H9 (cell line): Measurements from ENCODE around the gene RHOU. TPM values are rescaled to one million over a fixed set of nuclear protein-coding genes. Genes with fewer than 3 reads are reported as not detected.

Source experiments
- DNase-seq: peaks from one replicate; pipeline ENCODE4 v3.0.0-alpha.2; 2017
- H2AFZ ChIP-seq: one replicate; pipeline ENCODE4 v1.6.1; 2013; ENCODE audit warnings: mild to moderate bottlenecking, low read length, control low read depth, moderate library complexity
- H2AK5ac ChIP-seq: 2 replicates; pipeline ENCODE4 v1.6.1; 2013; ENCODE audit warnings: low read length, control low read depth, mixed read lengths; ENCODE audit not compliant: insufficient read length
- H2BK120ac ChIP-seq: one replicate; pipeline ENCODE4 v1.6.1; 2013; ENCODE audit warnings: low read depth, mild to moderate bottlenecking, low read length, control low read depth, inconsistent platforms; ENCODE audit not compliant: poor library complexity, severe bottlenecking
- H2BK12ac ChIP-seq: 2 replicates; pipeline ENCODE4 v1.6.1; 2013; ENCODE audit warnings: low read length, control low read depth, mixed read lengths, low read depth; ENCODE audit not compliant: insufficient read length
- H2BK15ac ChIP-seq: 2 replicates; pipeline ENCODE4 v1.6.1; 2013; ENCODE audit warnings: low read depth, low read length, control low read depth
- H2BK20ac ChIP-seq: one replicate; pipeline ENCODE4 v1.6.1; 2013; ENCODE audit warnings: low read depth, mild to moderate bottlenecking, low read length, control low read depth, inconsistent platforms; ENCODE audit not compliant: poor library complexity, severe bottlenecking
- H2BK5ac ChIP-seq: 2 replicates; pipeline ENCODE4 v1.6.1; 2013; ENCODE audit warnings: low read length, control low read depth, mixed read lengths; ENCODE audit not compliant: insufficient read length
- H3K14ac ChIP-seq: 2 replicates; pipeline ENCODE4 v1.6.1; 2013; ENCODE audit warnings: low read length, control low read depth; ENCODE audit not compliant: insufficient read depth
- H3K18ac ChIP-seq: 2 replicates; pipeline ENCODE4 v1.6.1; 2013; ENCODE audit warnings: low read depth, mild to moderate bottlenecking, mixed read lengths, low read length, control low read depth; ENCODE audit not compliant: insufficient read length
- H3K23ac ChIP-seq: 2 replicates; pipeline ENCODE4 v1.6.1; 2013; ENCODE audit warnings: low read length, control low read depth, mixed read lengths, low read depth; ENCODE audit not compliant: insufficient read length
- H3K23me2 ChIP-seq: 2 replicates; pipeline ENCODE4 v1.6.1; 2013; ENCODE audit warnings: low read depth, mild to moderate bottlenecking, mixed read lengths, low read length, control low read depth; ENCODE audit not compliant: insufficient read length, poor library complexity, severe bottlenecking
- H3K27ac ChIP-seq: 2 replicates; pipeline ENCODE4 v1.5.1; 2013; ENCODE audit warnings: low read length, control low read depth, mixed read lengths, low read depth; ENCODE audit not compliant: insufficient read length
- H3K27me3 ChIP-seq: 2 replicates; pipeline ENCODE4 v1.6.1; 2013; ENCODE audit warnings: low read length, control low read depth, inconsistent platforms; ENCODE audit not compliant: insufficient read depth
- H3K4ac ChIP-seq: 2 replicates; pipeline ENCODE4 v1.6.1; 2013; ENCODE audit warnings: low read depth, mild to moderate bottlenecking, control low read depth, inconsistent platforms, low read length, moderate library complexity
- H3K4me1 ChIP-seq: 2 replicates; pipeline ENCODE4 v1.6.1; 2013; ENCODE audit warnings: low read length, control low read depth, inconsistent platforms; ENCODE audit not compliant: insufficient read depth
- H3K4me2 ChIP-seq: 2 replicates; pipeline ENCODE4 v1.6.1; 2013; ENCODE audit warnings: low read length, control low read depth, mixed read lengths; ENCODE audit not compliant: insufficient read length, insufficient read depth
- H3K56ac ChIP-seq: 2 replicates; pipeline ENCODE4 v1.6.1; 2013; ENCODE audit warnings: low read depth, mild to moderate bottlenecking, mixed read lengths, low read length, control low read depth; ENCODE audit not compliant: insufficient read length
- H3K79me1 ChIP-seq: 2 replicates; pipeline ENCODE4 v1.6.1; 2013; ENCODE audit warnings: low read depth, mild to moderate bottlenecking, moderate library complexity, low read length, control low read depth, inconsistent platforms; ENCODE audit not compliant: insufficient read depth, poor library complexity, severe bottlenecking
- H3K79me2 ChIP-seq: 2 replicates; pipeline ENCODE4 v1.6.1; 2013; ENCODE audit warnings: low read length, control low read depth, inconsistent platforms; ENCODE audit not compliant: insufficient read depth
- H3K9ac ChIP-seq: 2 replicates; pipeline ENCODE4 v1.6.1; 2013; ENCODE audit warnings: low read length, control low read depth, mixed read lengths; ENCODE audit not compliant: insufficient read length; ENCODE audit errors: extremely low read depth
- H3K9me3 ChIP-seq: one replicate; pipeline ENCODE4 v1.6.1; 2013; ENCODE audit warnings: low read depth, low read length, inconsistent platforms; ENCODE audit not compliant: control insufficient read depth
- H3T11ph ChIP-seq: one replicate; pipeline ENCODE4 v1.6.1; 2013; ENCODE audit warnings: mild to moderate bottlenecking, low read length, control low read depth, inconsistent platforms
- H4K20me1 ChIP-seq: one replicate; pipeline ENCODE4 v1.6.1; 2013; ENCODE audit not compliant: control insufficient read depth, insufficient read length, insufficient read depth
- H4K5ac ChIP-seq: 2 replicates; pipeline ENCODE4 v1.6.1; 2013; ENCODE audit warnings: low read depth, mild to moderate bottlenecking, mixed read lengths, low read length, control low read depth; ENCODE audit not compliant: insufficient read length
- H4K8ac ChIP-seq: replicated peaks from 2 replicates; pipeline ENCODE4 v1.6.1; 2013; ENCODE audit warnings: low read length, control low read depth, mixed read lengths, low read depth; ENCODE audit not compliant: insufficient read length
- H4K91ac ChIP-seq: 2 replicates; pipeline ENCODE4 v1.6.1; 2013; ENCODE audit warnings: low read depth, mild to moderate bottlenecking, moderate library complexity, mixed read lengths, low read length, control low read depth; ENCODE audit not compliant: insufficient read length
- H3K27ac Mint-ChIP-seq, 3 experiments: 2 replicates in 2 of 3; 3 replicates in 1 of 3; pipeline ENCODE4 v1.8.0; 2020 to 2021; ENCODE audit warnings: mixed read lengths in 3 of 3, mild to moderate bottlenecking in 1 of 3, moderate library complexity in 1 of 3
- H3K27me3 Mint-ChIP-seq: 2 replicates; pipeline ENCODE4 v1.8.0; 2021; ENCODE audit warnings: low read depth, mild to moderate bottlenecking, moderate library complexity, mixed read lengths
- H3K36me3 Mint-ChIP-seq, 3 experiments: 2 replicates in 2 of 3; 3 replicates in 1 of 3; pipeline ENCODE4 v1.8.0; 2020 to 2021; ENCODE audit warnings: low read depth in 3 of 3, mixed read lengths in 3 of 3; ENCODE audit not compliant: insufficient read depth in 1 of 3
- H3K4me1 Mint-ChIP-seq, 2 experiments: 2 replicates each; pipeline ENCODE4 v1.8.0; 2020; ENCODE audit warnings: mixed read lengths in 2 of 2
- H3K4me3 Mint-ChIP-seq, 2 experiments: 2 replicates in 1 of 2; 3 replicates in 1 of 2; pipeline ENCODE4 v1.8.0; 2020 to 2021; ENCODE audit warnings: mild to moderate bottlenecking in 2 of 2, mixed read lengths in 2 of 2, moderate library complexity in 1 of 2
- H3K9me3 Mint-ChIP-seq, 2 experiments: 2 replicates in 1 of 2; 3 replicates in 1 of 2; pipeline ENCODE4 v1.8.0; 2020; ENCODE audit warnings: mild to moderate bottlenecking in 2 of 2, mixed read lengths in 2 of 2, moderate library complexity in 1 of 2
- CTCF ChIP-seq: fragments of 200-600 bp; sonication (generic); conservative IDR thresholded peaks from 3 replicates; pipeline ENCODE4 v1.8.0; 2021; ENCODE audit warnings: antibody characterized with exemption, mild to moderate bottlenecking
- WGBS: extraction: QIAGEN DNeasy Blood & Tissue Kit; methylation state at CpG from one replicate; pipeline ENCODE4 v1.1.7; 2013; ENCODE audit warnings: missing lambda C conversion rate, low lambda C conversion rate, mixed read lengths; ENCODE audit not compliant: insufficient read length; ENCODE audit errors: extremely low coverage; 5-methylcytosine and 5-hydroxymethylcytosine counted together
- total RNA-seq: library from RNA; stranded (reverse); gene quantifications from 2 replicates; pipeline ENCODE4 v1.2.1, GENCODE V29; 2021

Gene RHOU
- total RNA-seq, 1 experiment from 2014 or later: 3.9 TPM

GRCh38 chr1:228768355-228769000 lies 33.2 kb downstream of the RHOU start:
- no peak for TF ChIP-seq CTCF
- Histone ChIP-seq H2BK15ac (no peak overlapping the region), H4K5ac (no peak overlapping the region), H2BK5ac (no peak overlapping the region), H3K27me3 (no peaks in the 10 kb centered on the region), H2BK12ac (no peak overlapping the region), H3K9ac (no peak overlapping the region), H3K4me1 (no peaks in the 10 kb centered on the region), H3K4me2 (no peak overlapping the region), H3K27ac (no peak overlapping the region), H2AFZ (no peak overlapping the region), H4K91ac (no peak overlapping the region), H3T11ph (no peak overlapping the region), H3K4ac (no peak overlapping the region), H3K18ac (no peak overlapping the region), H4K8ac (no peak overlapping the region), H4K20me1 (no peaks in the 10 kb centered on the region), H2BK20ac (no peak overlapping the region), H3K79me2 (no peaks in the 10 kb centered on the region), H3K56ac (no peak overlapping the region), H3K9me3 (no peaks in the 10 kb centered on the region), H3K23me2 (no peaks in the 10 kb centered on the region), H3K79me1 (no peaks in the 10 kb centered on the region), H3K14ac (no peak overlapping the region), H3K23ac (no peak overlapping the region), H2BK120ac (no peak overlapping the region), H2AK5ac (no peak overlapping the region)
- H3K4me1 Mint-ChIP-seq: peaks cover 0 to 3% of the 10 kb centered on the region in 2 experiments; a peak in 1 of 4 replicates
- WGBS: no CpG with 5 or more reads among the region's 12 CpGs
- peaks cover 22% of the 10 kb centered on the region for H3K27me3 Mint-ChIP-seq
- H3K4me3 Mint-ChIP-seq: no peak overlapping the region
- no peaks in the 10 kb centered on the region for H3K36me3 Mint-ChIP-seq
- no peak for DNase-seq
- no peak overlapping the region for H3K27ac Mint-ChIP-seq
- H3K9me3 Mint-ChIP-seq: no peaks in the 10 kb centered on the region; a peak in 1 of 5 replicates
